SK-N-MC (cell line): Measurements from ENCODE around the gene TECPR2.

Experiments used
- EZH2 ChIP-seq: fragments of 200-600 bp; sonication (generic); IDR thresholded peaks from one replicate; pipeline ENCODE4 v1.6.1; 2017; ENCODE audit warnings: antibody characterized with exemption
- POLR2AphosphoS5 ChIP-seq: IDR thresholded peaks from 2 replicates; pipeline ENCODE4 v1.6.1; 2012; ENCODE audit warnings: mild to moderate bottlenecking, low read depth, low read length, borderline replicate concordance

DNA sequence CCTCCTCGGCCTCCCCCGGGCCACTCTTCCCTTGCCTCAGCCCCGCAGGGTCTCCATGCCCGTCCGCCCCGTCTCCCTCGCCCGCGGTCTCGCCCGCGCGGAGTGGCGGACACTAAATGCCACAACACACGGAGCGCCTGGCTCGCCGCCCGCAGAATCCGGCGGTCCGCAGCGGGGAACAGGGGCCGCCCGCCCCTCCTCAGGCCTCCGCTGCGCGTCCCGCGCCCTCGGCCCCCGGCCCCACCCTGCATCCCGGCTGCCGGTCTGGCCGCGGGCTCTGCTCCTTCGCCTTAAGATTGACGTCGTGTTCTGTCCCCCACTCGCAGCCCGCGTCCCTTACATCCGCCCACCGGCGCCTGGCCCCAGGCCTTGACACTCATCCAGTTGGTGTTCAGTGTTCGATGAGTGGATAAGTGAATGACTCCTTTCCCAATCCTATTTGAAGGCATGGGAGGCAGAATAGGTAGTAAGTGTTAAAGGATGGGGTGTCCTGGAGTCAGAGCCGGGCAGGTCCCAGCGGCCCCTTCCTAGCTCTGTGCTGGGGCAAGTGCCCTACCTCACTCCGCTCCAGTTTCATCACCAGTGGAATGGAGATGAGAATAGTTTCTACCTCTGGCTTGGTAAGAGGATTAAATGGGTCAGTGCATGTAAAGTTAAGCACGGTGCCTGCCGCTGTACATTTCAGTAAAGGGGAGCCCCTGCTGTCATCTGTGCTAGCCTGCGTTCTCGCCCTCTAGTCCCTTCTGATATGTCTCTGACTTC lies 622 bp downstream of the TECPR2 start:
- TF ChIP-seq POLR2AphosphoS5 (no peak), EZH2 (no peak)
